Glutamatergic neuron (in vitro differentiated cells): Measurements from ENCODE around the gene TTLL1. TPM values are rescaled to one million over a fixed set of nuclear protein-coding genes. Genes with fewer than 3 reads are reported as not detected.

Source experiments
- DNase-seq: peaks from one replicate; pipeline ENCODE4 v3.0.0; 2022
- H3K27ac Mint-ChIP-seq: one replicate; pipeline ENCODE4 v1.8.0; 2020; ENCODE audit warnings: mild to moderate bottlenecking, mixed read lengths, inconsistent platforms; ENCODE audit not compliant: unreplicated experiment
- H3K27me3 Mint-ChIP-seq: one replicate; pipeline ENCODE4 v1.8.0; 2020; ENCODE audit warnings: mild to moderate bottlenecking, moderate library complexity, mixed read lengths, inconsistent platforms; ENCODE audit not compliant: unreplicated experiment
- H3K36me3 Mint-ChIP-seq: one replicate; pipeline ENCODE4 v1.8.0; 2020; ENCODE audit warnings: mild to moderate bottlenecking, mixed read lengths, inconsistent platforms; ENCODE audit not compliant: unreplicated experiment
- H3K4me1 Mint-ChIP-seq: one replicate; pipeline ENCODE4 v1.8.0; 2020; ENCODE audit warnings: mild to moderate bottlenecking, low read depth, mixed read lengths, inconsistent platforms; ENCODE audit not compliant: unreplicated experiment
- H3K4me3 Mint-ChIP-seq: one replicate; pipeline ENCODE4 v1.8.0; 2020; ENCODE audit warnings: mild to moderate bottlenecking, mixed read lengths, inconsistent platforms; ENCODE audit not compliant: unreplicated experiment
- H3K9me3 Mint-ChIP-seq: one replicate; pipeline ENCODE4 v1.8.0; 2020; ENCODE audit warnings: mild to moderate bottlenecking, moderate library complexity, mixed read lengths, inconsistent platforms; ENCODE audit not compliant: unreplicated experiment
- total RNA-seq: library from RNA; stranded (reverse); fragmentation: NEBNext Ultra II Directional; extraction: Animal tissue kit (Norgen Biotek cat#: 25700); gene quantifications from one replicate; pipeline ENCODE4 v1.2.1, GENCODE V29; 2021; ENCODE audit not compliant: unreplicated experiment
- TF ChIP-seq, protein P1 (sequence below): fragments of 200-600 bp; sonication (generic); IDR thresholded peaks from one replicate; pipeline ENCODE4 v1.5.0; 2021; ENCODE audit not compliant: partially characterized antibody, unreplicated experiment

The TTLL1 gene
- total RNA-seq, 1 donor from 2014 or later: 22.0 TPM

DNA sequence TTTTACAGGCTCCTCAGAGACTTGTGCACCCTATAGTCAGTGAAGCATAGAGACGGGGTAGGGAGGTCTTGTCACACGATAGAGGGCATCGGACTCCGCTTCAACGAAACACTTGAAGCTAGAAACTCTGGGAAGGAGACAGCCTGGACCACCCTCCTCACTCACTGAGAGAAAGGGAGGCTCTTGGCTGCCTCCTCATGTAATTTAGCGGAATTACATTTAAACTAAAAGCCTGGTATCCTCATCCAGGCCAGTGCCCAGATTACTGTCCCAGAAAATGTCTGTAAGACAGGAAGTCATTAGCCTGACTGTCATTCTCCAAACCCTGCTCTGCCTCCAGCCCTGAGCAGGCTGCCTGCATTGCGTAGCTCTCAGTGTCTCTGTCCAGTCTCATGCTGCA is 36.0 kb downstream of the TTLL1 start:
- H3K36me3 Mint-ChIP-seq: no peaks in the 10 kb centered on the region

GRCh38 chr22:43050995-43051394 is 38.2 kb downstream of the TTLL1 start:
- no peak overlapping the region for H3K4me3 Mint-ChIP-seq
- TF ChIP-seq, protein P1, sequence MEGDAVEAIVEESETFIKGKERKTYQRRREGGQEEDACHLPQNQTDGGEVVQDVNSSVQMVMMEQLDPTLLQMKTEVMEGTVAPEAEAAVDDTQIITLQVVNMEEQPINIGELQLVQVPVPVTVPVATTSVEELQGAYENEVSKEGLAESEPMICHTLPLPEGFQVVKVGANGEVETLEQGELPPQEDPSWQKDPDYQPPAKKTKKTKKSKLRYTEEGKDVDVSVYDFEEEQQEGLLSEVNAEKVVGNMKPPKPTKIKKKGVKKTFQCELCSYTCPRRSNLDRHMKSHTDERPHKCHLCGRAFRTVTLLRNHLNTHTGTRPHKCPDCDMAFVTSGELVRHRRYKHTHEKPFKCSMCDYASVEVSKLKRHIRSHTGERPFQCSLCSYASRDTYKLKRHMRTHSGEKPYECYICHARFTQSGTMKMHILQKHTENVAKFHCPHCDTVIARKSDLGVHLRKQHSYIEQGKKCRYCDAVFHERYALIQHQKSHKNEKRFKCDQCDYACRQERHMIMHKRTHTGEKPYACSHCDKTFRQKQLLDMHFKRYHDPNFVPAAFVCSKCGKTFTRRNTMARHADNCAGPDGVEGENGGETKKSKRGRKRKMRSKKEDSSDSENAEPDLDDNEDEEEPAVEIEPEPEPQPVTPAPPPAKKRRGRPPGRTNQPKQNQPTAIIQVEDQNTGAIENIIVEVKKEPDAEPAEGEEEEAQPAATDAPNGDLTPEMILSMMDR: no peak
- no peaks in the 10 kb centered on the region for H3K27me3 Mint-ChIP-seq
- no peaks in the 10 kb centered on the region for H3K4me1 Mint-ChIP-seq
- H3K9me3 Mint-ChIP-seq: peaks cover 5% of the 10 kb centered on the region
- no peak for DNase-seq
- H3K36me3 Mint-ChIP-seq: no peaks in the 10 kb centered on the region
- no peak overlapping the region for H3K27ac Mint-ChIP-seq

More for the DNA sequence above, 36.0 kb downstream of the TTLL1 start:
- H3K27me3 Mint-ChIP-seq: no peaks in the 10 kb centered on the region
- TF ChIP-seq, protein P1: peak; percentile 58
- H3K27ac Mint-ChIP-seq: no peak overlapping the region
- no peak overlapping the region for H3K4me3 Mint-ChIP-seq
- H3K4me1 Mint-ChIP-seq: no peaks in the 10 kb centered on the region
- peaks cover 1% of the 10 kb centered on the region for H3K9me3 Mint-ChIP-seq
- no peak for DNase-seq

DNA sequence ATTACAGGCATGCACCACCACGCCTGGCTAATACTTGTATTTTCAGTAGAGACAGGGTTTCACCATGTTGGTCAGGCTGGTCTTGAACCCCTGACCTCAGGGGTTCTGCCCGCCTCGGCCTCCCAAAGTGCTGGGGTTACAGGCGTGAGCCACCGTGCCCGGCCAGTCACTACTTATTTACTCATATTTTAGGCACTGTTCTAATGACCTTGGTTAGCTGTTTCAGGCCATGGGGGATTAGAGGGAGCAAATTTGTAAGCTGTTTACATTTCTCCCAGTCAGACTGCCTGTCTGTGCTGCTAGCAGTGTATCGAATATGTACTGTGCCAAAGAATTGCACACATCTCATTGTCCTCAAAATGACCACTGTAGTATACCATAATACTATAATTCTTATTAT is 41.6 kb downstream of the TTLL1 start:
- no peak for DNase-seq
- H3K4me3 Mint-ChIP-seq: no peak overlapping the region
- peaks cover 4% of the 10 kb centered on the region for H3K27me3 Mint-ChIP-seq
- H3K27ac Mint-ChIP-seq: no peak overlapping the region
- H3K4me1 Mint-ChIP-seq: peaks cover 4% of the 10 kb centered on the region
- no peaks in the 10 kb centered on the region for H3K36me3 Mint-ChIP-seq
- H3K9me3 Mint-ChIP-seq: peaks cover 4% of the 10 kb centered on the region
- TF ChIP-seq, protein P1: no peak

- Mint-ChIP-seq H3K27ac (no peak overlapping the region), H3K36me3 (no peaks in the 10 kb centered on the region), H3K27me3 (peaks cover 7% of the 10 kb centered on the region), H3K9me3 (peaks cover 8% of the 10 kb centered on the region), H3K4me3 (no peak overlapping the region), H3K4me1 (peaks cover 11% of the 10 kb centered on the region)
- TF ChIP-seq, protein P1: no peak
- no peak for DNase-seq
These were observed 44.9 kb downstream of the TTLL1 start for GRCh38 chr22:43044290-43044712.

DNA sequence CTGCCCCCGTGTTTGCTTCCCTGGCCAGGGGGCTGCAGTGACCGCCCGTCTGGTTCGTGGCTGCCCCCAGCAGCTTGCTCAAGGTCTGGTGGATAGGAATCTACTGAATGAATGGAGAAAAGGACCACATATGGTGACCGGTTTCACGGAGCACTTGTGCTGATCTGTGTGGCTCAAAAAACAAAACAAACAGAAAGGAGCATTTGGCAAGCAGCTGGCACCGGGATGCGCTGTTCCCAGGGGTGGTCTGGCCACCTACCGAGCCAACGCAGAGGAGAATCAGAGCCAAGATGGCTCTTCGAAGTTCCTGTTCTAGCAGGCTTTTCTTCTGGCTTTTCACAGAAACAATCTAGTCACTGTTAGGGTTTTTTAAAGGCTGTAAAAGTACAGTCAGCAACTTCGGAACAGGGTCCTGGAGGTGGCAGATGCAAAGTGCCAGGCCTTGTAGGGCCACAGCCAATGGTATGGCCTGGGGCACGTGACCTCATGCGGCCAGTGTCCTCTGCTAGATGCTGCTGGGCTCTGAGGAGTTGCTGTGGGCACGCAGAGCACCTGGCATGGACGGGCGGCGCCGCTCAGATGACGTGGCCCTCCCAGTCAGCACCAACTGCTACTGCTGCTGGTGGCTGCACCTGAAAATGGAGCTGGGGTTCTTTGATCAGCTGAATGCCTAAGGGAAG is 47.0 kb downstream of the TTLL1 start:
- Mint-ChIP-seq H3K4me1 (peaks cover 11% of the 10 kb centered on the region), H3K27me3 (peaks cover 9% of the 10 kb centered on the region), H3K27ac (peak overlapping the region; percentile 96), H3K36me3 (no peaks in the 10 kb centered on the region), H3K4me3 (peak overlapping the region; percentile 75), H3K9me3 (peaks cover 11% of the 10 kb centered on the region)
- peak; percentile 53 for DNase-seq
- TF ChIP-seq, protein P1: no peak
